ENCODE results near the gene TPPP2.

DNA sequence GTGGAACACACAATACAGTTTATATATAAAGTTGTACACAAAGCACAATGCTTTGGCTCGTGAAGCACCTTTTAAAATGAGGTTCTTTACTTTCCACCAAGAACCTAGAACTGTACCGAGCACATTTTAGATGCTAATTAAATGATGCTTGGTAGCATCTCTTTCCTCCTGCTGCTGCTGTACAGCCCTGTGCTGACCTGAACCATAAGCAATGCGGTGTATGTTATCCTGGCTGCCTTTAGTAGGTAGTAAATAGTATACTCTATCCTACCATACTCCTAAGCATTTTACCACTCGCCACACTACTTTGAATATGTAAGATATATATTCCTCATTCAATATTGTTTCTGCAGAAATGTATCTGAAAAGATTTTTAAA lies 24.7 kb downstream of the TPPP2 start:
- TF ChIP-seq CTCF (conservative IDR thresholded peaks at IDR 0.05; ENCODE audit: low read length) (no peak), EZH2phosphoT487 (IDR thresholded peaks at IDR 0.05; ENCODE audit: borderline replicate concordance) (no peak)
